K562 (cell line): Measurements from ENCODE around the gene PDE2A.

Experiments
- ATF7 ChIP-seq: fragments of 450-650 bp; IDR thresholded peaks from 2 replicates; pipeline ENCODE4 v1.7.1; 2014; ENCODE audit warnings: mild to moderate bottlenecking, moderate library complexity
- HMGN3 ChIP-seq: IDR thresholded peaks from 2 replicates; pipeline ENCODE4 v1.6.1; 2011; ENCODE audit warnings: borderline replicate concordance, low read depth, mild to moderate bottlenecking, mixed read lengths, low read length; ENCODE audit not compliant: insufficient read length; ENCODE audit errors: extremely low read depth
- MAZ ChIP-seq, 2 experiments: fragments of 450-650 bp in 1 of 2; sonication (generic) in 1 of 2; formaldehyde crosslinking; IDR thresholded peaks in 1 of 2; conservative IDR thresholded peaks in 1 of 2; 2 replicates each; pipeline versions ENCODE4 v1.4.0 to v1.5.0; 2020; ENCODE audit warnings: mild to moderate bottlenecking in 1 of 2, missing genetic modification reagents in 1 of 2
- NR2C2 ChIP-seq, 2 experiments: fragments of 200-800 bp in 1 of 2; sonication (Bioruptor generic) in 1 of 2; sonication (generic) in 1 of 2; formaldehyde crosslinking in 1 of 2; IDR thresholded peaks; 2 replicates each; pipeline versions ENCODE4 v1.6.1 to v1.8.0; 2016 to 2022; ENCODE audit warnings: mild to moderate bottlenecking in 1 of 2, missing compliant biosample characterization in 1 of 2, missing genetic modification characterization in 1 of 2, missing genetic modification reagents in 1 of 2
- TOE1 ChIP-seq, 2 experiments: fragments of 450-650 bp in 1 of 2; sonication (generic) in 1 of 2; formaldehyde crosslinking in 1 of 2; IDR thresholded peaks; 2 replicates each; pipeline versions ENCODE4 v1.7.1 to v1.8.0; 2016 to 2022; ENCODE audit warnings: borderline replicate concordance in 2 of 2, mild to moderate bottlenecking in 2 of 2, antibody characterized with exemption in 1 of 2, inconsistent platforms in 1 of 2, low read depth in 1 of 2, missing genetic modification reagents in 1 of 2, moderate library complexity in 1 of 2
- ZBTB7A ChIP-seq: IDR thresholded peaks from 2 replicates; pipeline ENCODE4 v1.6.1; 2011; ENCODE audit warnings: low read depth, mild to moderate bottlenecking, low read length, moderate library complexity, borderline replicate concordance; ENCODE audit not compliant: control insufficient read depth
- ZNF146 ChIP-seq: IDR thresholded peaks from one replicate; pipeline ENCODE4 v1.6.1; 2018; ENCODE audit warnings: missing compliant biosample characterization; ENCODE audit not compliant: unreplicated experiment
- TF ChIP-seq, protein P1 (sequence below), 2 experiments: fragments of 450-650 bp; conservative IDR thresholded peaks; 2 replicates each; pipeline ENCODE4 v1.6.1; 2017; ENCODE audit warnings: mild to moderate bottlenecking in 2 of 2, moderate library complexity in 2 of 2
- TF ChIP-seq, protein P2 (sequence below), 3 experiments: IDR thresholded peaks in 2 of 3; conservative IDR thresholded peaks in 1 of 3; 2 replicates each; pipeline ENCODE4 v1.5.1; 2011 to 2012; ENCODE audit warnings: low read length in 3 of 3, mild to moderate bottlenecking in 3 of 3, control low read depth in 2 of 3, improper control_type of control experiment in 1 of 3, inconsistent platforms in 1 of 3, low read depth in 1 of 3, mixed read lengths in 1 of 3, moderate library complexity in 1 of 3; ENCODE audit not compliant: insufficient read depth in 2 of 3
- TF ChIP-seq, protein P3 (sequence below): IDR thresholded peaks from 3 replicates; pipeline ENCODE4 v1.6.1; 2011; ENCODE audit warnings: borderline replicate concordance, mild to moderate bottlenecking, moderate library complexity; ENCODE audit not compliant: insufficient read length; ENCODE audit errors: extremely low read depth

DNA sequence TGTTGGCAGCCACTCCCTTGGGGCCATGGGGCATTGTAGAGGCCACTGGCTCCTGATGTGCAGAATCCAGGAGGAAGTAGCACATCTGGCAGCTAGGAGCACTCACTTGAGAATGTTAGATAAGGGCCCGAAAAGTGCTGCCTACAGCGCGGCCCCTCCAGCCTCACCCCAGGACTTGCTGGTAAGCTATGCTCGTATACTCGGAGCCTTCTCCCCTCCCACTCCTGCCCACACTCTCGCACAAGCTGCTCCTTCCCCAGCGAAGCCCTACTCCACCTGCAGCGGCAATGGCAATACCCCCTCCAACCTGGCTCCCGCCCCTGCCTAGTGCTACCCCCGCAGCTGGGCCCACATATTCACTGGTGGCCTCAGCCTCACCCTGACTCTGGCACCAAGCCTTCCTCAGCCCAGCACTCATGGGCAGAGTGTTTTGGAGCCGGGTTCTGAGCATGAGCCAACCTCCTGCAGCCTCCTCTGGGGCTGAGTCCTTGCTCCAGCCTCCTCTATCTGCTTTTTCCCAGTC, 47.7 kb downstream of the PDE2A start:
- TF ChIP-seq HMGN3 (no peak), ZBTB7A (no peak), NR2C2 (CRISPR knock-in tag; IDR thresholded peaks at IDR 0.05) (no peak), NR2C2 (tag; IDR thresholded peaks at IDR 0.05) (no peak), ATF7 (no peak), ZNF146 (CRISPR knock-in tag) (no peak), TOE1 (IDR thresholded peaks at IDR 0.05; ENCODE audit: borderline replicate concordance) (no peak), TOE1 (CRISPR knock-in tag; IDR thresholded peaks at IDR 0.05; ENCODE audit: borderline replicate concordance, low read depth) (no peak), MAZ (CRISPR knock-in tag; conservative IDR thresholded peaks at IDR 0.05 in 1 of 2, IDR thresholded peaks at IDR 0.05 in 1 of 2) (no peak)
- TF ChIP-seq, protein P1, sequence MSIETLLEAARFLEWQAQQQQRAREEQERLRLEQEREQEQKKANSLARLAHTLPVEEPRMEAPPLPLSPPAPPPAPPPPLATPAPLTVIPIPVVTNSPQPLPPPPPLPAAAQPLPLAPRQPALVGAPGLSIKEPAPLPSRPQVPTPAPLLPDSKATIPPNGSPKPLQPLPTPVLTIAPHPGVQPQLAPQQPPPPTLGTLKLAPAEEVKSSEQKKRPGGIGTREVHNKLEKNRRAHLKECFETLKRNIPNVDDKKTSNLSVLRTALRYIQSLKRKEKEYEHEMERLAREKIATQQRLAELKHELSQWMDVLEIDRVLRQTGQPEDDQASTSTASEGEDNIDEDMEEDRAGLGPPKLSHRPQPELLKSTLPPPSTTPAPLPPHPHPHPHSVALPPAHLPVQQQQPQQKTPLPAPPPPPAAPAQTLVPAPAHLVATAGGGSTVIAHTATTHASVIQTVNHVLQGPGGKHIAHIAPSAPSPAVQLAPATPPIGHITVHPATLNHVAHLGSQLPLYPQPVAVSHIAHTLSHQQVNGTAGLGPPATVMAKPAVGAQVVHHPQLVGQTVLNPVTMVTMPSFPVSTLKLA (conservative IDR thresholded peaks at IDR 0.05): no peak
- TF ChIP-seq, protein P2, sequence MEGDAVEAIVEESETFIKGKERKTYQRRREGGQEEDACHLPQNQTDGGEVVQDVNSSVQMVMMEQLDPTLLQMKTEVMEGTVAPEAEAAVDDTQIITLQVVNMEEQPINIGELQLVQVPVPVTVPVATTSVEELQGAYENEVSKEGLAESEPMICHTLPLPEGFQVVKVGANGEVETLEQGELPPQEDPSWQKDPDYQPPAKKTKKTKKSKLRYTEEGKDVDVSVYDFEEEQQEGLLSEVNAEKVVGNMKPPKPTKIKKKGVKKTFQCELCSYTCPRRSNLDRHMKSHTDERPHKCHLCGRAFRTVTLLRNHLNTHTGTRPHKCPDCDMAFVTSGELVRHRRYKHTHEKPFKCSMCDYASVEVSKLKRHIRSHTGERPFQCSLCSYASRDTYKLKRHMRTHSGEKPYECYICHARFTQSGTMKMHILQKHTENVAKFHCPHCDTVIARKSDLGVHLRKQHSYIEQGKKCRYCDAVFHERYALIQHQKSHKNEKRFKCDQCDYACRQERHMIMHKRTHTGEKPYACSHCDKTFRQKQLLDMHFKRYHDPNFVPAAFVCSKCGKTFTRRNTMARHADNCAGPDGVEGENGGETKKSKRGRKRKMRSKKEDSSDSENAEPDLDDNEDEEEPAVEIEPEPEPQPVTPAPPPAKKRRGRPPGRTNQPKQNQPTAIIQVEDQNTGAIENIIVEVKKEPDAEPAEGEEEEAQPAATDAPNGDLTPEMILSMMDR (IDR thresholded peaks at IDR 0.05 in 2 of 3, conservative IDR thresholded peaks at IDR 0.05 in 1 of 3; ENCODE audit: insufficient read depth in 2 of 3, low read depth in 1 of 3, low read length in 3 of 3): no peak
- TF ChIP-seq, protein P3, sequence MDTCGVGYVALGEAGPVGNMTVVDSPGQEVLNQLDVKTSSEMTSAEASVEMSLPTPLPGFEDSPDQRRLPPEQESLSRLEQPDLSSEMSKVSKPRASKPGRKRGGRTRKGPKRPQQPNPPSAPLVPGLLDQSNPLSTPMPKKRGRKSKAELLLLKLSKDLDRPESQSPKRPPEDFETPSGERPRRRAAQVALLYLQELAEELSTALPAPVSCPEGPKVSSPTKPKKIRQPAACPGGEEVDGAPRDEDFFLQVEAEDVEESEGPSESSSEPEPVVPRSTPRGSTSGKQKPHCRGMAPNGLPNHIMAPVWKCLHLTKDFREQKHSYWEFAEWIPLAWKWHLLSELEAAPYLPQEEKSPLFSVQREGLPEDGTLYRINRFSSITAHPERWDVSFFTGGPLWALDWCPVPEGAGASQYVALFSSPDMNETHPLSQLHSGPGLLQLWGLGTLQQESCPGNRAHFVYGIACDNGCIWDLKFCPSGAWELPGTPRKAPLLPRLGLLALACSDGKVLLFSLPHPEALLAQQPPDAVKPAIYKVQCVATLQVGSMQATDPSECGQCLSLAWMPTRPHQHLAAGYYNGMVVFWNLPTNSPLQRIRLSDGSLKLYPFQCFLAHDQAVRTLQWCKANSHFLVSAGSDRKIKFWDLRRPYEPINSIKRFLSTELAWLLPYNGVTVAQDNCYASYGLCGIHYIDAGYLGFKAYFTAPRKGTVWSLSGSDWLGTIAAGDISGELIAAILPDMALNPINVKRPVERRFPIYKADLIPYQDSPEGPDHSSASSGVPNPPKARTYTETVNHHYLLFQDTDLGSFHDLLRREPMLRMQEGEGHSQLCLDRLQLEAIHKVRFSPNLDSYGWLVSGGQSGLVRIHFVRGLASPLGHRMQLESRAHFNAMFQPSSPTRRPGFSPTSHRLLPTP: no peak
